Glutamatergic neuron (in vitro differentiated cells): ENCODE data around the gene PSD2. TPM values are rescaled to one million over a fixed set of nuclear protein-coding genes. Genes with fewer than 3 reads are reported as not detected.
A peak's percentile ranks its signal among the peaks of the same experiment; 100 is the strongest.

ENCODE experiments used
- DNase-seq: peaks from one replicate; pipeline ENCODE4 v3.0.0; 2022
- H3K27ac Mint-ChIP-seq: one replicate; pipeline ENCODE4 v1.8.0; 2020; ENCODE audit warnings: mild to moderate bottlenecking, mixed read lengths, inconsistent platforms; ENCODE audit not compliant: unreplicated experiment
- H3K27me3 Mint-ChIP-seq: one replicate; pipeline ENCODE4 v1.8.0; 2020; ENCODE audit warnings: mild to moderate bottlenecking, moderate library complexity, mixed read lengths, inconsistent platforms; ENCODE audit not compliant: unreplicated experiment
- H3K36me3 Mint-ChIP-seq: one replicate; pipeline ENCODE4 v1.8.0; 2020; ENCODE audit warnings: mild to moderate bottlenecking, mixed read lengths, inconsistent platforms; ENCODE audit not compliant: unreplicated experiment
- H3K4me1 Mint-ChIP-seq: one replicate; pipeline ENCODE4 v1.8.0; 2020; ENCODE audit warnings: mild to moderate bottlenecking, low read depth, mixed read lengths, inconsistent platforms; ENCODE audit not compliant: unreplicated experiment
- H3K4me3 Mint-ChIP-seq: one replicate; pipeline ENCODE4 v1.8.0; 2020; ENCODE audit warnings: mild to moderate bottlenecking, mixed read lengths, inconsistent platforms; ENCODE audit not compliant: unreplicated experiment
- H3K9me3 Mint-ChIP-seq: one replicate; pipeline ENCODE4 v1.8.0; 2020; ENCODE audit warnings: mild to moderate bottlenecking, moderate library complexity, mixed read lengths, inconsistent platforms; ENCODE audit not compliant: unreplicated experiment
- CTCF ChIP-seq: fragments of 200-600 bp; sonication (generic); IDR thresholded peaks from one replicate; pipeline ENCODE4 v1.5.0; 2021; ENCODE audit not compliant: partially characterized antibody, unreplicated experiment
- total RNA-seq: library from RNA; stranded (reverse); fragmentation: NEBNext Ultra II Directional; extraction: Animal tissue kit (Norgen Biotek cat#: 25700); gene quantifications from one replicate; pipeline ENCODE4 v1.2.1, GENCODE V29; 2021; ENCODE audit not compliant: unreplicated experiment

PSD2 gene
- total RNA-seq, 1 donor from 2014 or later: 2.3 TPM

- Mint-ChIP-seq H3K36me3 (no peaks in the 10 kb centered on the region), H3K4me3 (peak overlapping the region; percentile 78), H3K4me1 (peaks cover 33% of the 10 kb centered on the region), H3K27ac (no peak overlapping the region), H3K9me3 (peaks cover 8% of the 10 kb centered on the region), H3K27me3 (peaks cover 13% of the 10 kb centered on the region)
- no peak for TF ChIP-seq CTCF
- peak; percentile 77 for DNase-seq
Measured at GRCh38 chr5:139763930-139764791, 31.4 kb upstream of the PSD2 start.

DNA sequence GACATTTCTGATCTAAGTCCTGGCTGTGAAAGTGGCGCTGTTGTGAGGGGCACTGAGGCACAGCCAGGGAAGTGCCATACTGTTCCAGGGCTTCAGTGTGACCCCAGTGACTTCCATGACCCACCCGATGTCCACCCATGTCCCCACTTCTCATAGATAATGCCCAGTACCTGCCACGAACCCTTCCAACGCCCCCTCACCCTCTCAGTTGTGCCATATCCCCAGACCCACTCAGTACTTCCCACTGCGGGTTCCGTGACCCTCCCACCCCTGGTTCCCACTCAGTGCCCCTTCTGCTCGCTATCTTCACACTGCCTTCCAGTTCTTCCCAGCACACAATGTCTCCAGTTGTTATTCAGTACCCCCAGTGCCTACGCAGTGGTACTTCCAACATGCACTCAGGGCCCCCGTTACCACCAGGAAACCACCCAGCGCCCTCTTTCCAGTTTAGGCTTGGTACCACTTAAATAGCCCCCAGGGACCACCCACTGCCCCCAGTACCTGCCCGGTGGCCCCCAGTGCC, 30.7 kb upstream of the PSD2 start:
- peak overlapping the region; percentile 66 for H3K27ac Mint-ChIP-seq
- peaks cover 29% of the 10 kb centered on the region for H3K4me1 Mint-ChIP-seq
- peaks cover 13% of the 10 kb centered on the region for H3K27me3 Mint-ChIP-seq
- H3K9me3 Mint-ChIP-seq: peaks cover 8% of the 10 kb centered on the region
- H3K36me3 Mint-ChIP-seq: no peaks in the 10 kb centered on the region
- H3K4me3 Mint-ChIP-seq: peak overlapping the region; percentile 78
- TF ChIP-seq CTCF: no peak
- no peak for DNase-seq

- peak overlapping the region; percentile 78 for H3K4me3 Mint-ChIP-seq
- DNase-seq: peak; percentile 88
- peaks cover 8% of the 10 kb centered on the region for H3K9me3 Mint-ChIP-seq
- H3K36me3 Mint-ChIP-seq: no peaks in the 10 kb centered on the region
- peaks cover 13% of the 10 kb centered on the region for H3K27me3 Mint-ChIP-seq
- peak overlapping the region; percentile 82 for H3K27ac Mint-ChIP-seq
- peaks cover 31% of the 10 kb centered on the region for H3K4me1 Mint-ChIP-seq
- TF ChIP-seq CTCF: peak; percentile 99
Measured at GRCh38 chr5:139765409-139766217, 30.0 kb upstream of the PSD2 start.

DNA sequence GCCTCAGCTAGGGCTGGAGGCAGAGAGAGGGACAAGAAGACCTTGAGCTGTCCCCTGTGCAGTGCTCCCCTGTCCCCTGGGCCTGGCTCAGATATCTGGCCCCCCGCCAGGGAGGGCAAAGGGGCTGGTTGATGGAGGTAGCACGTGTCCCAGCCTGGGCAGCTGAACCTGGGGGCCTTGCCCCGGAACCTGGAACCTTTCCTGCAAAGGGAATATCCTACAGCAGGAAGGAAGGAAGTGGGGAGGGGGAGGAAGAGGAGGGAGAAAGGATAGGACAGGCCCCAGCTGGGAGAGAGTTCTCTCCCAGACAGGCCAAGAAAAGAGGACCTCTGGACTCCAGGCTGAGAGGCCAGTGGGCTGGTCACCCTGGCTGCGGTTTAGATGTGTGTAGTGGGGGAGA, 27.6 kb upstream of the PSD2 start:
- H3K36me3 Mint-ChIP-seq: no peaks in the 10 kb centered on the region
- H3K4me1 Mint-ChIP-seq: peaks cover 25% of the 10 kb centered on the region
- no peak overlapping the region for H3K27ac Mint-ChIP-seq
- TF ChIP-seq CTCF: no peak
- H3K27me3 Mint-ChIP-seq: peaks cover 9% of the 10 kb centered on the region
- H3K9me3 Mint-ChIP-seq: peaks cover 5% of the 10 kb centered on the region
- no peak overlapping the region for H3K4me3 Mint-ChIP-seq
- DNase-seq: no peak
